Measurements from ENCODE around the gene LAT. TPM values are rescaled to one million over a fixed set of nuclear protein-coding genes. Genes with fewer than 3 reads are reported as not detected.

Gene LAT
- polyA plus RNA-seq, 1 donor from 2014 or later: 6.4 TPM

DNA sequence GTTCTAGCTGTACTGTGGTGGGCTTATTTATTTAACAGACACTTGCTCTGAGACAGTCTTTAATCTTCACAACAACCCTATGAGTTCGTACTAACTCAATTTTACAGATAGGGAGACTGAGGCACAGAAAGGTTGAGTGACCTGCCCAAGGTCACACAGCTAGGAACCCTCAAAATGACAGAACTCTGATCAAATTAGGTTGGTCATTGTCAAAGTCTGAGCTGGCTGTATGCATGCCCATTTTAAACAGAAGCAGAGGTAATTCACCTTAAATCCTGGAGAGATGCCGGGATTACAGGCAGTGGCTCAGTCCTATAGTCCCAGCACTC is 24.9 kb downstream of the LAT start:
- Histone ChIP-seq H3F3A (ENCODE audit: insufficient read depth, low read length, poor library complexity, severe bottlenecking) (no peaks in the 10 kb centered on the region), H3K4me2 (ENCODE audit: low read length) (no peak overlapping the region), H4K20me1 (ENCODE audit: insufficient read depth) (no peaks in the 10 kb centered on the region), H3K36me3 (ENCODE audit: insufficient read depth, low read length) (no peaks in the 10 kb centered on the region), H3K9me2 (ENCODE audit: insufficient read depth, low read length) (no peaks in the 10 kb centered on the region), H3K9ac (ENCODE audit: low read length) (no peak overlapping the region), H3K4me3 (ENCODE audit: low read length) (no peak overlapping the region), H3K27me3 (ENCODE audit: insufficient read depth, low read depth, low read length) (no peaks in the 10 kb centered on the region), H2AFZ (ENCODE audit: low read depth, low read length) (no peak overlapping the region), H3K27ac (ENCODE audit: low read length) (no peak overlapping the region), H3K9me3 (ENCODE audit: low read length) (no peaks in the 10 kb centered on the region), H3K79me2 (replicated peaks; ENCODE audit: insufficient read depth, low read length) (no peaks in the 10 kb centered on the region)
- TF ChIP-seq RAD21 (conservative IDR thresholded peaks at IDR 0.05) (no peak), TAF1 (IDR thresholded peaks at IDR 0.05; ENCODE audit: low read depth) (no peak), EP300 (conservative IDR thresholded peaks at IDR 0.05; ENCODE audit: poor library complexity, severe bottlenecking) (no peak), MXI1 (conservative IDR thresholded peaks at IDR 0.05; ENCODE audit: poor library complexity, severe bottlenecking) (no peak), POLR2AphosphoS5 (IDR thresholded peaks at IDR 0.05) (no peak), EZH2 (IDR thresholded peaks at IDR 0.05; ENCODE audit: borderline replicate concordance, insufficient read depth, low read length, poor library complexity, severe bottlenecking) (no peak), SMC3 (conservative IDR thresholded peaks at IDR 0.05; ENCODE audit: poor library complexity) (no peak)
- TF ChIP-seq, protein P1, sequence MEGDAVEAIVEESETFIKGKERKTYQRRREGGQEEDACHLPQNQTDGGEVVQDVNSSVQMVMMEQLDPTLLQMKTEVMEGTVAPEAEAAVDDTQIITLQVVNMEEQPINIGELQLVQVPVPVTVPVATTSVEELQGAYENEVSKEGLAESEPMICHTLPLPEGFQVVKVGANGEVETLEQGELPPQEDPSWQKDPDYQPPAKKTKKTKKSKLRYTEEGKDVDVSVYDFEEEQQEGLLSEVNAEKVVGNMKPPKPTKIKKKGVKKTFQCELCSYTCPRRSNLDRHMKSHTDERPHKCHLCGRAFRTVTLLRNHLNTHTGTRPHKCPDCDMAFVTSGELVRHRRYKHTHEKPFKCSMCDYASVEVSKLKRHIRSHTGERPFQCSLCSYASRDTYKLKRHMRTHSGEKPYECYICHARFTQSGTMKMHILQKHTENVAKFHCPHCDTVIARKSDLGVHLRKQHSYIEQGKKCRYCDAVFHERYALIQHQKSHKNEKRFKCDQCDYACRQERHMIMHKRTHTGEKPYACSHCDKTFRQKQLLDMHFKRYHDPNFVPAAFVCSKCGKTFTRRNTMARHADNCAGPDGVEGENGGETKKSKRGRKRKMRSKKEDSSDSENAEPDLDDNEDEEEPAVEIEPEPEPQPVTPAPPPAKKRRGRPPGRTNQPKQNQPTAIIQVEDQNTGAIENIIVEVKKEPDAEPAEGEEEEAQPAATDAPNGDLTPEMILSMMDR (IDR thresholded peaks at IDR 0.05; ENCODE audit: poor library complexity, severe bottlenecking): no peak
- TF ChIP-seq, protein P2, sequence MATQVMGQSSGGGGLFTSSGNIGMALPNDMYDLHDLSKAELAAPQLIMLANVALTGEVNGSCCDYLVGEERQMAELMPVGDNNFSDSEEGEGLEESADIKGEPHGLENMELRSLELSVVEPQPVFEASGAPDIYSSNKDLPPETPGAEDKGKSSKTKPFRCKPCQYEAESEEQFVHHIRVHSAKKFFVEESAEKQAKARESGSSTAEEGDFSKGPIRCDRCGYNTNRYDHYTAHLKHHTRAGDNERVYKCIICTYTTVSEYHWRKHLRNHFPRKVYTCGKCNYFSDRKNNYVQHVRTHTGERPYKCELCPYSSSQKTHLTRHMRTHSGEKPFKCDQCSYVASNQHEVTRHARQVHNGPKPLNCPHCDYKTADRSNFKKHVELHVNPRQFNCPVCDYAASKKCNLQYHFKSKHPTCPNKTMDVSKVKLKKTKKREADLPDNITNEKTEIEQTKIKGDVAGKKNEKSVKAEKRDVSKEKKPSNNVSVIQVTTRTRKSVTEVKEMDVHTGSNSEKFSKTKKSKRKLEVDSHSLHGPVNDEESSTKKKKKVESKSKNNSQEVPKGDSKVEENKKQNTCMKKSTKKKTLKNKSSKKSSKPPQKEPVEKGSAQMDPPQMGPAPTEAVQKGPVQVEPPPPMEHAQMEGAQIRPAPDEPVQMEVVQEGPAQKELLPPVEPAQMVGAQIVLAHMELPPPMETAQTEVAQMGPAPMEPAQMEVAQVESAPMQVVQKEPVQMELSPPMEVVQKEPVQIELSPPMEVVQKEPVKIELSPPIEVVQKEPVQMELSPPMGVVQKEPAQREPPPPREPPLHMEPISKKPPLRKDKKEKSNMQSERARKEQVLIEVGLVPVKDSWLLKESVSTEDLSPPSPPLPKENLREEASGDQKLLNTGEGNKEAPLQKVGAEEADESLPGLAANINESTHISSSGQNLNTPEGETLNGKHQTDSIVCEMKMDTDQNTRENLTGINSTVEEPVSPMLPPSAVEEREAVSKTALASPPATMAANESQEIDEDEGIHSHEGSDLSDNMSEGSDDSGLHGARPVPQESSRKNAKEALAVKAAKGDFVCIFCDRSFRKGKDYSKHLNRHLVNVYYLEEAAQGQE (IDR thresholded peaks at IDR 0.05; ENCODE audit: borderline replicate concordance): no peak

DNA sequence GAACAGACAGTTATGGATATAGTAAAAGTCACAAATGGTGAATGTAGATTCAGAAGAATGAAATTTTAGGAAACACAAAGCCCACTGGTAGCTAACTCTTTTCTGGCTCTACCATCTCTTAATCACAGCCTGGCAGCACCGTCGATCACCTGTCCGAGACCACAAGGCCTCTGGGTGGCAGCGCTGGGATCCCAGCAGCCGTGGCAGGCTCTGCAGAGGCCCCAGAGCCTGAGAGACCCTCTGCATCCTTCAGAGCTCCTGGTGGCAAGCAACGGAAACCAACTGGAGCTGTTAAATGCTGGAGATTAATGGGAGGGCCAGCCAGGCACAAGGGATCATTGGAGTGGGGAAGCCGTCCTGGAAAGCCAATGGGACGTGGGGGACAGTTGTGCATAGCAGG is 26.3 kb downstream of the LAT start:
- H3K79me2 ChIP-seq (replicated peaks; ENCODE audit: insufficient read depth, low read length): no peaks in the 10 kb centered on the region
- H2AFZ ChIP-seq (ENCODE audit: low read depth, low read length): no peak overlapping the region
- TF ChIP-seq, protein P1 (IDR thresholded peaks at IDR 0.05; ENCODE audit: poor library complexity, severe bottlenecking): no peak
- TF ChIP-seq POLR2AphosphoS5 (IDR thresholded peaks at IDR 0.05) (no peak), EP300 (conservative IDR thresholded peaks at IDR 0.05; ENCODE audit: poor library complexity, severe bottlenecking) (no peak), SMC3 (conservative IDR thresholded peaks at IDR 0.05; ENCODE audit: poor library complexity) (no peak), MXI1 (conservative IDR thresholded peaks at IDR 0.05; ENCODE audit: poor library complexity, severe bottlenecking) (no peak), TAF1 (IDR thresholded peaks at IDR 0.05; ENCODE audit: low read depth) (no peak)
- TF ChIP-seq, protein P2 (IDR thresholded peaks at IDR 0.05; ENCODE audit: borderline replicate concordance): no peak
- H3F3A ChIP-seq (ENCODE audit: insufficient read depth, low read length, poor library complexity, severe bottlenecking): no peaks in the 10 kb centered on the region
- H3K9ac ChIP-seq (ENCODE audit: low read length): no peak overlapping the region
- H3K27me3 ChIP-seq (ENCODE audit: insufficient read depth, low read depth, low read length): no peaks in the 10 kb centered on the region
- H3K27ac ChIP-seq (ENCODE audit: low read length): no peak overlapping the region
- no peaks in the 10 kb centered on the region for H3K9me2 ChIP-seq (ENCODE audit: insufficient read depth, low read length)
- H3K9me3 ChIP-seq (ENCODE audit: low read length): no peaks in the 10 kb centered on the region
- no peak overlapping the region for H3K4me2 ChIP-seq (ENCODE audit: low read length)
- H4K20me1 ChIP-seq (ENCODE audit: insufficient read depth): no peaks in the 10 kb centered on the region
- H3K4me3 ChIP-seq (ENCODE audit: low read length): no peak overlapping the region
- no peaks in the 10 kb centered on the region for H3K36me3 ChIP-seq (ENCODE audit: insufficient read depth, low read length)

Data from neural cell (in vitro differentiated cells).